Forelimb muscle (tissue), 1 donor: ENCODE measurements around the gene ALS2. TPM values are rescaled to one million over a fixed set of nuclear protein-coding genes. Genes with fewer than 3 reads are reported as not detected.
A peak's percentile ranks its signal among the peaks of the same experiment; 100 is the strongest.
"Not testable (repeated sequence)": the region's sequence is repeated elsewhere in the genome, so short reads cannot be mapped to it uniquely, and the experiment has no call there.

Source experiments
- DNase-seq: peaks from one replicate; pipeline ENCODE4 v3.0.0-alpha.2; 2013; ENCODE audit warnings: low read depth
- polyA plus RNA-seq: library from polyadenylated mRNA; unstranded; fragments of 120-200 nt; gene quantifications from one replicate; pipeline ENCODE4 v1.2.1, GENCODE V29; 2013; ENCODE audit not compliant: insufficient read length

The ALS2 gene
- 16.3 TPM for polyA plus RNA-seq

- DNase-seq: peak; percentile 96
These were observed at the start of gene ALS2 for GRCh38 chr2:201780674-201781493. Gene ALS2, minus strand, starts transcription at chr2:201780933. Its CDS starts 12,048 bp downstream, at chr2:201768885.

DNA sequence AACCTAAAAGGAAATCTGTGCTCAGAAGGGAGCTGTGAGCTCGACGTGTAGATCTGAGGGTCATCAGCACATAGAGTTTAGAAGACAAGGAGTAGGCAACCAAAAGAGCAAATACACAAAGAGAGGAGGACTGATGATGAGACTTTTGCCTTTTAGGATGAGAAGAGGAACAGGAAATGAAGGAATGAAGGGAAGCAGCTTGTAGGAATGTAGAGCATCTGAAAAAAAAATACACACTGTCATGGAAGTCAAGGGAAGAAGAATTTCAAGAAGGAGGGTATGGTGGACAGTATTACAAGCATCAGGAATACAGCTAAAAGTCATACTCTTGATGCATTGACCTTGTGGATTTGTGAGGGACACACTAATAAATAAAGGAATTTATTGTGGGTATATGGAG lies 47.5 kb upstream of the ALS2 start:
- DNase-seq: no peak

DNA sequence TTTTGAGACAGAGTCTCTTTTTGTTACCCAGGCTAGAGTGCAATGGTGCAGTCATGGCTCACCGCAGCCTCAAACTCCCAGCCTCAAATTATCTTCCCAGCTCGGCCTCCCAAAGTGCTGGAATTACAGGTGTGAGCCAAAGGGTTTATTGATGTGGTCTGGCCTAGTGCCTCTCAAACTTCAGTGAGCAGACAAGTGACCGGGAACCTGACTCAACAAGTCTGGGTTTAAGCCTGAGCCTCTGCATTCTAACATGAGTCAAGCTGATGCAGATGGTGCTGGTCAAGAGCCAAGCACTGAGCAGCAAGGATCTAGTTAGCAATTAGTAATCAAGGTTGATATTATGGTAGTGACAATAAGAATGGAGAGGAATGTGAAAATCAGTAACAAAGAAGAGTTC lies 46.9 kb upstream of the ALS2 start:
- DNase-seq: no peak

DNA sequence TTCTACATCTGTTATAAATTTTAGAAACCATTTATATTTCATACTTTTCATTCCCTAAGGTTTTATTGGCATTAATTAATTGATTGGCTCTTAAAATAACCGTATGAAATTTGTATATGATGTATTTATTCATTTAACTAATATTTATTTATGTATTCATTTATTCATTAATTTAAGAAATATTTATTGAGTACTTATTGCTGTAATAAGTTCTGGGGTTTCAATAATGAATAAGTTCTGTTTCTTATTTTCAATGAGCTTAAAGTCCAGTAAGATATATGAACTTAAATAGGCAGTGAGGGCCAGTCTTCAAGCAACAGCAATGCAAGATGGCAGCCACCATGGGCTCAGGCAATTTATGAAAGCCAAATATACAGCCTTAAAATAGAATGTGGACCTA lies 43.5 kb upstream of the ALS2 start:
- DNase-seq: no peak

GRCh38 chr2:201821080-201821479 lies 40.3 kb upstream of the ALS2 start:
- DNase-seq: no peak

DNA sequence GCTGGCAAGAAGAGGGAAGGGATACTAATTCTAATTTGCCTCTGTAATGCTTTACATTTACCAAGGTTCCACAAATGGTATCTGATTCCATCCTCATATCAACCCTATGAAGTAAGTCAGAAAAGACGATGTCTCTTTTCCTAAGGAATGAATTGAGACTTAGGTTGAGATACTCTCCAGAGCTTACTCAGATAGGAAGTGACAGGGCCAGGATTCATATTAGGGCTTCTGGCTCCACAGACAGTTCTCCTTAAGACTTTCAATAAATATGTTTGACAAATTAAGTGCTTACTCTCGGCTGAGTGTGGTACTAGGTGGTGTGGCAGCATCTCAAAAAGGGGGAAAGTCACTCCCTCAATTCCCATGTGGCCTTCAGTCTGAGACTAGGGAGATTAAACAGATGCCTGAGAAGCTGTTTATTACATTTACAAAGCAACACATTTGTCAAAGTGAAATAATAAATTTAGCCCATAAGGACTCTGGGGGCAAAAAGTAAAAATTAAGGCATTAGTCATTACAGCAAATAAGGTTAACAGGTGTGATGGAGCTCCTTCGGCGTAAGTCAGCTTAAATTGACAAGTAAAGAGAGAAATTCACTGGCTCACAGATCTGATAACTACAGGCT lies 39.8 kb upstream of the ALS2 start:
- no peak for DNase-seq

- DNase-seq: no peak
These were observed 36.2 kb upstream of the ALS2 start for GRCh38 chr2:201816657-201817575.

DNA sequence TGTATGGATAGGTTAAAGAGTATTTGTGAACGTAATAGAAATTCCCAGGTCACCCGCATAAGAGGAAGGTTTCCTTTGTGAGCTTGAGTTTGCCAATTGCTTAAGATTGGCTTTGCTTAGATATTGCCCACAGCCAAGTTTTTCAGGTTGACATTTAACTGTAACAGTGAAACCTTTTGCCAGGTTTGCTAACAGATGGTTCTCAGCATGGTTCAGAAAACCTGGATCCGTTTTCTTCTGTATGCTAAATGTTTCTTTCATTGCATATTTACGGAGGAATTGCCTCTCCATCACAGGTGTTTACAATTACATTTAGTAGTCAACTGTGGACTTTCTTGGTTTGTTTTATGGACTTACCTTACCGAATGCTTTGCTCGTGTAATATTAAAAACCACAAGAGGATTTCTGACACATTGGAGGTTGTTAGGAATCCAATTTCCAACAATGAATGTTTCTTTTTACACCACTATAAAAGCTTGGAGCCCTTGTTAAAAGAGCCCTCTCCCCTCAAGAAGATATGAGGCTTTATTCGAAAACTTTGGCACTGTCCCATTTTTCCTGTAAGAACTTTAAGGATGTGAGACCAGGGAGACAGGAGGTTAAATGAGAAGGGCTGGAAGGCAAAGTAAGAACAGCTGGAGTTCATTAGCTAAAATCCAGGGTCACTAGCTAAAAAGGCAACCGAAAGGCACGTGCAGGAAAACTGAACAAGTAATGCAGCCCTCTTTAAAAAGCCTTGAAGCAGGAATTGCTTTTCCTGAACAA lies 33.4 kb upstream of the ALS2 start:
- DNase-seq: no peak

- not testable (repeated sequence) for DNase-seq
These were observed 29.9 kb upstream of the ALS2 start for GRCh38 chr2:201810604-201811003.

DNA sequence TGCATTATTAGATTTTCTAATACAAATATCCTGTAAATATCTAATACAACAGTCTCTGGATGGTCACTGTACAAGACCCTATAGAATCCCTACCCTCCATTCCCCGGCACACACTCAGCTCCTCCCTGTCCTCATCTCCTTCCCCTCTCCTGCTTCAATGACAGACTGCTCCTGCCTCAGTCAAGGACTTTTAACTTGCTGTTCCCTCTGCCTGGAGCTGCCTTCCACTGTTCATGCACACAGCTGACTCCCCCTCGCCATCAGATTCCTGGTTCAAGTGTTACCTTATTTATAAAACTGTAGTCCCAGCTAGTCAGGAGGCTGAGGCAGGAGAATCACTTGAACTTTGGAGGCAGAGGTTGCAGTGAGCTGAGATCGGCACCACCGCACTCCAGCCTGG lies 28.9 kb upstream of the ALS2 start:
- no peak for DNase-seq

GRCh38 chr2:201808027-201808426 lies 27.3 kb upstream of the ALS2 start:
- no peak for DNase-seq

DNA sequence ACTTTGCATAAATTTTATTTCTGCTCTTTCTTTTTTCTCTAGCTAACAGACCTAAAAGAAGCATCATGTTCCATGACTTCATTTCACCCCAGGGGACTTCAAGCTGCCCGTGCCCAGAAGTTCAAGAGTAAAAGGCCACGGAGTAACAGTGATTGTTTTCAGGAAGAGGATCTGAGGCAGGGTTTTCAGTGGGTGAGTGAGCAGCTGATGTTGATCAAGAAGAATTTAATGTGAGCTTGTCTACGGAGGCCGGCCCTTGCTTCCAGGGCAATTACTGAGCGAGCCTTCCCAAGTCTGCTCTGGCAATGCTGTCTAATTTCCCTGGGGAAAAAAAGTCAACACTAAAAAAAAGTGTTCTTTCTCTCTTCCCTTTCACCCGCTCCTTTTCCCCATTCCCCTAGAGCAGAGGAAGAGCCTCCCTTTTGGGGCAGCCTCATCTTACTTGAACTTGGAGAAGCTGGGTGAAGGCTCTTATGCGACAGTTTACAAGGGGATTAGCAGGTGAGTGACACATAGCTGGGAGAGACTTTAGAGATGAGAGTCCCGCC lies 26.8 kb upstream of the ALS2 start:
- DNase-seq: peak; percentile 74

GRCh38 chr2:201806442-201807170 lies 25.9 kb upstream of the ALS2 start, which contains the start of gene CDK15:
Gene CDK15, plus strand, starts transcription at chr2:201806537. Its CDS starts 128 bp downstream, at chr2:201806665.
- no peak for DNase-seq

DNA sequence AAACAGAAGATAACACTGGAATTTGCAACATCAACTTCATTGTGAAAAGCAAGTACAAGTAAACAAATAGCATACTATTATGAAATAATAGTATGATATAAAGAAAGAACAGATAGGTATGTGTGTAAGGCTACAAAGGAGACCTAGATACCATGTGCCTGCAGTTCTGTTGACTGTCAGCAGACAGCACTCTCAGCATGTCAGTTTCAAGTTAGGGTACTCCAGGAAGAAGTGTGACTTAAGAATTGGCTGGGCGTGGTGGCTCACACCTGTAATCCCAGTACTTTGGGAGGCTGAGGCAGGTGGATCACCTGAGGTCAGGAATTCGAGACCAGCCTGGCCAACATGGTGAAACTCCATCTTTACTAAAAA lies 18.2 kb upstream of the ALS2 start:
- DNase-seq: not testable (repeated sequence)

DNA sequence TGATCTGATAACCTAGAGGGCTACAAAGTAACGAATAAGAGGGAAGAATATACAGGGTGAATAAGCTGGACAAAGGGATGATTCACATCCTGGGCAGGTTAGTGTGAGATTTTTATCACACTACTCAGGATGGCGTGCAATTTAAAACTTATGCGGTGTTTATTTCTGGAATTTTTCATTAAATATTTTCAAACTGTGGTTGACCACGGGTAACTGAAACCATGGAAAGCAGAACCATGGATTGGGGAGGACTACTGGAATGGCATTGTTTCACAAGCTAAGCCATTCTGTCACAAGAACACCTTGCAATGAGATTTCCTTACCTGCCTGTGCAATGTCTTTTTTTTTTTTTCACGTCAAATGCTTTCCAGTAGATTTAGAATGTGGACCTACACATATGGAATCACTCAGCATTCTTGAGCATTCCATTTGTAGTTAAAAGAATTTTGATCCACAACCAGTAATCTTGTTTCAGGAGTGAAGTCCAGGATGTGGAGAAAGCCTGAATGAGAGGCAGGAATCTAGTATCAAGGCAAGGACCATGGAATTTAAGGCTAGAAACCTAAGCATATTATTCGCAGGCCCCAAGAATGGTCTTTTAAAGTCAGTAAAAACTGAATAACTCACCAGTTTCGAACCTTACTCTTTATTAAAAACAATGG lies 17.6 kb upstream of the ALS2 start:
- no peak for DNase-seq

- no peak for DNase-seq
These were observed 16.6 kb upstream of the ALS2 start for GRCh38 chr2:201797175-201797840.

GRCh38 chr2:201796478-201796865 lies 15.7 kb upstream of the ALS2 start:
- no peak for DNase-seq

- no peak for DNase-seq
These were observed 15.1 kb upstream of the ALS2 start for GRCh38 chr2:201795607-201796477.
